ENCODE results near the gene HOXA3. TPM values are rescaled to one million over a fixed set of nuclear protein-coding genes. Genes with fewer than 3 reads are reported as not detected.

The HOXA3 gene
- total RNA-seq, 1 donor from 2014 or later, result 26.4 TPM

DNA sequence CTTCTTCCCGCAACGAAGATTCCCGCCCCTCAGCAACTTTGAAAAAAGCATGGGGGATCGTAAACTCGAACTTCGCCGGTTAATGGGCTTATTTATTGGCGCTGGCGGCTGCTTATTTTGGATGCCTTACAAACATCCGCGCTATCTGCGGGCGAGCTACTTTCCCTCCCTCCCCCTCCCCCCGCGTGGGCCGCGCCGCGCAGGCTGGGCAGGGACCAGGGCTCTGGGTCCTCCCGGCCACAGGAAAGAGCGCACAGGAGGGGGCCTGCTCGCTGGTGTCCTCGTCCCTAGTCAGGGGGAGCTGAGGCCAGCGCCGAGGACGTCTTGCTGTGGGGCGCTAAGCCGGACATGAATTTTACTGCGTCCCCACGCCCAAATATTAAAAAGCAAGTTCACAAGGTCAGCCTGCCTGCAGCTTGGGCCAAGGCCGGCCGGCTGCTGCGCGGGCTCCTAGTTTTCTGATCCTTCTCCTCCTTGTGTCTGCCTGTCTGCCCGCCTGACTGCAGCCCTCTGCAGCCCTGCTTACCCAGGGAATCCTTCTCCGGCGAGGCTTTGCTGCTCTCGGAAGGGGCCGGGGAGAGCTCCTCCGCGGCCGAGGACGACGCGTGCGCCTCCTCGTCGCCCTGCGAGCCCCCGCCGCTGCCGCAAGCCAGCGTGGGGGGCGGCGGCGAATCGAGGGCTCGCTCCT lies 20.6 kb upstream of the HOXA3 start:
- peaks cover 2% of the 10 kb centered on the region for H3K36me3 ChIP-seq (ENCODE audit: control insufficient read depth, insufficient read depth, low read length)
- TF ChIP-seq, protein P1, sequence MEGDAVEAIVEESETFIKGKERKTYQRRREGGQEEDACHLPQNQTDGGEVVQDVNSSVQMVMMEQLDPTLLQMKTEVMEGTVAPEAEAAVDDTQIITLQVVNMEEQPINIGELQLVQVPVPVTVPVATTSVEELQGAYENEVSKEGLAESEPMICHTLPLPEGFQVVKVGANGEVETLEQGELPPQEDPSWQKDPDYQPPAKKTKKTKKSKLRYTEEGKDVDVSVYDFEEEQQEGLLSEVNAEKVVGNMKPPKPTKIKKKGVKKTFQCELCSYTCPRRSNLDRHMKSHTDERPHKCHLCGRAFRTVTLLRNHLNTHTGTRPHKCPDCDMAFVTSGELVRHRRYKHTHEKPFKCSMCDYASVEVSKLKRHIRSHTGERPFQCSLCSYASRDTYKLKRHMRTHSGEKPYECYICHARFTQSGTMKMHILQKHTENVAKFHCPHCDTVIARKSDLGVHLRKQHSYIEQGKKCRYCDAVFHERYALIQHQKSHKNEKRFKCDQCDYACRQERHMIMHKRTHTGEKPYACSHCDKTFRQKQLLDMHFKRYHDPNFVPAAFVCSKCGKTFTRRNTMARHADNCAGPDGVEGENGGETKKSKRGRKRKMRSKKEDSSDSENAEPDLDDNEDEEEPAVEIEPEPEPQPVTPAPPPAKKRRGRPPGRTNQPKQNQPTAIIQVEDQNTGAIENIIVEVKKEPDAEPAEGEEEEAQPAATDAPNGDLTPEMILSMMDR (IDR thresholded peaks at IDR 0.05; ENCODE audit: insufficient read depth, low read length, poor library complexity, severe bottlenecking), result no peak
- H3K4me3 ChIP-seq (ENCODE audit: low read depth, low read length), result peak overlapping the region; percentile 72
- DNase-seq (ENCODE audit: low read depth), result no peak
- no peaks in the 10 kb centered on the region for H3K27me3 ChIP-seq (ENCODE audit: control insufficient read depth, insufficient read depth, low read length)

DNA sequence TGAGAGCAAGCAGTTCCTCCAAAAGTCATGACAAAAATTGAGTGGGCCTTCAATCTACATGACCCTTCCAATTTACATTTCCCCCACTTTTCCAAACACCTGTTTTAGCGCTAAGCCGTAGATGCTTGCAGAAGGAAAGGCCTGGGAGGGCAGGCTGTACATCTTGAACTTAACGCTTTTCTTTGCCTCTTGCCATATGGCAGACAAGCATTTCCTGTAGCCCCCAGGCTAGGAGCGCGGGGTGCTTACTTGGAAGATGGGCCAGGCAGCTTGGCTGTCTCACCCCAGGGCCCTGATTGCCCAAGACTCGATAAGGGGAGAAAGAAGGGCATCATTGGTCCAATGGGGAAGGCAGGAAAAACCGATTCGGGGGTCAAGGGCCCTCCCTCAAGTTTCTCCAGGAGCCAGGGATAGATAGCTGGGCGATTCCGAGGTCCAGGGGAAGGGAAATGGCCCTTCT lies 20.0 kb upstream of the HOXA3 start:
- Histone ChIP-seq H3K36me3 (ENCODE audit: control insufficient read depth, insufficient read depth, low read length) (peaks cover 2% of the 10 kb centered on the region), H3K27me3 (ENCODE audit: control insufficient read depth, insufficient read depth, low read length) (no peaks in the 10 kb centered on the region), H3K4me3 (ENCODE audit: low read depth, low read length) (peak overlapping the region; percentile 72)
- no peak for DNase-seq (ENCODE audit: low read depth)
- TF ChIP-seq, protein P1 (IDR thresholded peaks at IDR 0.05; ENCODE audit: insufficient read depth, low read length, poor library complexity, severe bottlenecking), result no peak

DNA sequence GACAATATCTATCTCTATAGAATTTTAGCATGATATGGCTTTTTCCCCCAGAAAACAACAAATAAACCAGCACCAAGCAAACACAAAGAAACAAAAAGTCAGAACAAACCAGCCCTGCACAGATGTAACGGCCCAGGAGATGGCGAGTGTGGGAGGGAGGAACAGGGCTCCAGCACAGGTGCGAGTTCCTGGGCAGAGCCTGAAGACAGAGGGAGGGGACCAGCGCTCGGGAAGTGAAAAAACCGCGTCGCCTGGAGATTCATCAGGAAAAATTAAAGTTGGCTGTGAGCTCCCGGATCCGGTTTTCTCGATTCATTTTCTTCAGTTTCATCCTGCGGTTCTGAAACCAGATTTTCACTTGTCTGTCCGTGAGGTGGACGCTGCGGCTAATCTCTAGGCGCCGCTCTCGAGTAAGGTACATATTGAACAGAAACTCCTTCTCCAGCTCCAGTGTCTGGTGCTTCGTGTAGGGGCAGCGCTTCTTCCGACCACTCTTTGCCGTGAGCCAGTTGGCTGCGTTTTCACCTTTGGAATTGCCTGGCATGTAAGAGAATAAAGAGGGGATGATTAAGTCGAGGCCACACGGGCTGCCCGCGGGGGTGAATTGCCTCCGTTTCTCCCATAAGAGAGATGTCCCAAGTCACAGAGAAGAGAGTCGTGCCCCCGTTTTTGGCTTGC lies 19.4 kb upstream of the HOXA3 start:
- TF ChIP-seq, protein P1 (IDR thresholded peaks at IDR 0.05; ENCODE audit: insufficient read depth, low read length, poor library complexity, severe bottlenecking), result no peak
- Histone ChIP-seq H3K4me3 (ENCODE audit: low read depth, low read length) (peak overlapping the region; percentile 72), H3K27me3 (ENCODE audit: control insufficient read depth, insufficient read depth, low read length) (no peaks in the 10 kb centered on the region), H3K36me3 (ENCODE audit: control insufficient read depth, insufficient read depth, low read length) (peaks cover 2% of the 10 kb centered on the region)
- DNase-seq (ENCODE audit: low read depth), result no peak

DNA sequence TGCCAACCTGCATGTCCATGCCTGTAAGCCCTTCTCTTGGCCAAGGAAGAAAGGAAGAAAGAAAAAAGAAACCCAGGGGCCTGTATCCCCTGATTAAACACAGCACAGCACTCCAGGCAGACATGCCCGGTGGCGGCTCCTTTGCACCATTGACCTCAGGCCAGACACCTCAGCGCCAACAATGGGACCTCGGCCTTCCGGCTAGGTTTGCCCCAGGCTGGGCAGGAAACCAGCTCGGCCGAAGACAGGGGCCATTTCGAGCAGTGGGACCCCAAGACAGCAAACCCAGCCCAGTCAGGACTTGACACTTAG lies 18.9 kb upstream of the HOXA3 start:
- TF ChIP-seq, protein P1 (IDR thresholded peaks at IDR 0.05; ENCODE audit: insufficient read depth, low read length, poor library complexity, severe bottlenecking), result no peak
- Histone ChIP-seq H3K4me3 (ENCODE audit: low read depth, low read length) (peak overlapping the region; percentile 72), H3K27me3 (ENCODE audit: control insufficient read depth, insufficient read depth, low read length) (no peaks in the 10 kb centered on the region), H3K36me3 (ENCODE audit: control insufficient read depth, insufficient read depth, low read length) (peaks cover 2% of the 10 kb centered on the region)
- DNase-seq (ENCODE audit: low read depth), result no peak

DNA sequence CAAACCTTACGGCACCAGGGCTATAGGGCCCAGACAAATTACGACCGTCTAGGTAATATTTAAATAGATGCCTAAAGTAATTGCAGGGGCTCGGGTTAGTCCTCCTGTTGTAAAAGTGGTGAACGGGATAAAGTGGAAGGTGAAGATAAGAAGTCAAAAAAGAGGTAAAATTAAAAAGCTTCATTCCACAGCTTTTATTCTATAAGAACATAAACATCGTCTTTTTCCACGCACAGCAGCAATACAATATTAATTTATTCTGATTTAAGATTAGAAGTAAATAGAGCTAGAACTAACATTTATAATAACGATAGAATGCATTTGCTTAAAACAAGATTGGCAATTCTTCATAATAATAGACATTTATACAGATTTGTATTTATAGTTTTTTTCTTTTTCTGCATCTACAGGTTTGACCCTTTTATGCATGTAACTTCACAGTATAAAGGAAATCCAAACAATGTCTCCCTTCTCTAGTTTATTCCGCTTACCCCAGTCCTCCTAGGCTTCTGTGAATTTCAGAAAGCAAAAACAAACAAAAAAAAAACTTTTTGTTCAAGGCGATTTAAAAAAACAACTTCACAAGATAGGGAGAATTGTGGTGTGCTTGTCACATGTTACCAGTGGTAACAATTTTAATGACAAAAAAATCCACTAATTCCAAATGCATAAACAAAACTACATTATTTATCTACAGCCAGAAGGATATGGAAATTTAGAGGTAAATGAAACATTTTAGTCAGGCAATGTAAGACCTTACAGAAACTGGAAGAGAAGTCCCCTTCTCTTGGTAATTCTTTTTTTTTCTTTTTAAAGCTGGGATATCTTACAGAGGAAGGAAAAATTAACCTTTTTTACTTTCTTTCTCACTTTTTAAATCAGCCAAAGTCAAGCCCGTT lies 18.3 kb upstream of the HOXA3 start:
- Histone ChIP-seq H3K36me3 (ENCODE audit: control insufficient read depth, insufficient read depth, low read length) (peaks cover 2% of the 10 kb centered on the region), H3K4me3 (ENCODE audit: low read depth, low read length) (peak overlapping the region; percentile 72), H3K27me3 (ENCODE audit: control insufficient read depth, insufficient read depth, low read length) (no peaks in the 10 kb centered on the region)
- TF ChIP-seq, protein P1 (IDR thresholded peaks at IDR 0.05; ENCODE audit: insufficient read depth, low read length, poor library complexity, severe bottlenecking), result no peak
- no peak for DNase-seq (ENCODE audit: low read depth)

All from kidney epithelial cell (primary cell).